ENCODE measurements around the gene FGF6.

DNA sequence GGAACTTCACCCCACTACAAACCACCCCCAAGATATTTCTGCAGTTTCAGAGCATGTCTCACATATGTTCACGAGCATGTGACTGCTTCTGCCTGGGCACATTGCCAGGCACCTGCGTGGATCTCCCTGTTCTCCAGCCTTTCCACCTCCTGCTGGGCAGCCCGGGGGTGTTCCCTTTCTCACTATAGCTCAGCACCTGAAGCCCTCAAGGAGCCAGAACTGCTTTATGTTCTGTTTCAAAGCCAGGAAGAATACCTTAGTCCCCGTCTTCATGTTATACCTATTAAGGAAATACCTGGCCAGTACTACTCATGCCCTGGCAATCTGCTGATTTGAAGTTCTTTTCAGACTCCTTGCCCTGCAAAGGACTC, 4.2 kb upstream of the FGF6 start:
- TF ChIP-seq, protein P1, sequence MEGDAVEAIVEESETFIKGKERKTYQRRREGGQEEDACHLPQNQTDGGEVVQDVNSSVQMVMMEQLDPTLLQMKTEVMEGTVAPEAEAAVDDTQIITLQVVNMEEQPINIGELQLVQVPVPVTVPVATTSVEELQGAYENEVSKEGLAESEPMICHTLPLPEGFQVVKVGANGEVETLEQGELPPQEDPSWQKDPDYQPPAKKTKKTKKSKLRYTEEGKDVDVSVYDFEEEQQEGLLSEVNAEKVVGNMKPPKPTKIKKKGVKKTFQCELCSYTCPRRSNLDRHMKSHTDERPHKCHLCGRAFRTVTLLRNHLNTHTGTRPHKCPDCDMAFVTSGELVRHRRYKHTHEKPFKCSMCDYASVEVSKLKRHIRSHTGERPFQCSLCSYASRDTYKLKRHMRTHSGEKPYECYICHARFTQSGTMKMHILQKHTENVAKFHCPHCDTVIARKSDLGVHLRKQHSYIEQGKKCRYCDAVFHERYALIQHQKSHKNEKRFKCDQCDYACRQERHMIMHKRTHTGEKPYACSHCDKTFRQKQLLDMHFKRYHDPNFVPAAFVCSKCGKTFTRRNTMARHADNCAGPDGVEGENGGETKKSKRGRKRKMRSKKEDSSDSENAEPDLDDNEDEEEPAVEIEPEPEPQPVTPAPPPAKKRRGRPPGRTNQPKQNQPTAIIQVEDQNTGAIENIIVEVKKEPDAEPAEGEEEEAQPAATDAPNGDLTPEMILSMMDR (conservative IDR thresholded peaks at IDR 0.05) = no peak
- TF ChIP-seq EZH2 (IDR thresholded peaks at IDR 0.05; ENCODE audit: low read depth) = no peak
